HG03469 (cell line): Measurements from ENCODE around the gene DNAH2.

ENCODE experiments used
- ATAC-seq: cut with Tn5 transposase; IDR thresholded peaks from one replicate; pipeline ENCODE4 v1.9.1; 2021; ENCODE audit warnings: mild to moderate bottlenecking, moderate library complexity, moderate number of reproducible peaks; ENCODE audit not compliant: unreplicated experiment

Gene DNAH2

DNA sequence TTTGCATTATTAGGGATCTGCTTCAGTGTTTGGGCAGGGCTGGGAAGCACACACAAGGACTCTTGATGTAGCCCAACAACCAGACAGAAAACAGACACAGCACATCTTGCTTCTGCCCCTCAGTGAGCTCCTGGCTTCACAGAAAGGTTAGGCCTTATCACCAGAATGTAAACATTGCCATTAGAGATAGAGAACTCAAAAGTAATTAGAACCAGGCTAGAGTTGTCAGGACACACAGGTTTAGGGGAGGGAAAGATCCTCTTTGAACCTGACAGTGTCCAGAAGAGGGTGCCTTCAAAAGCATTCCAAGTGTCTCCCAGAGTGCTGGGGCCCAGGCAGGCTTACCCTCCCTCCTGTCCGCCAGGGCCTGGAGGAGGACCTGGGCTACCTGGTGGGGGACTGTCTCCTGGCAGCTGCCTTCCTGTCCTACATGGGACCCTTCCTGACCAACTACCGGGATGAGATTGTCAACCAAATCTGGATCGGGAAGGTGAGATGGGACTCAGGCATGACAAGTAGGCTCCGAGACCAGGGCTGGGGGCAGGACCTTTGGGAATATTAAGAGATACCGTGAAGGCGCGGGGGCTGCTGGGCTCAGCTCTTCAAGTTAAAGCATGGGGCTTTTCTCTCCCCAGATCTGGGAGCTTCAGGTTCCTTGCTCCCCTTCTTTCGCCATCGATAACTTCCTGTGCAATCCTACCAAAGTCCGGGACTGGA is 99.5 kb downstream of the DNAH2 start:
- no peak for ATAC-seq

DNA sequence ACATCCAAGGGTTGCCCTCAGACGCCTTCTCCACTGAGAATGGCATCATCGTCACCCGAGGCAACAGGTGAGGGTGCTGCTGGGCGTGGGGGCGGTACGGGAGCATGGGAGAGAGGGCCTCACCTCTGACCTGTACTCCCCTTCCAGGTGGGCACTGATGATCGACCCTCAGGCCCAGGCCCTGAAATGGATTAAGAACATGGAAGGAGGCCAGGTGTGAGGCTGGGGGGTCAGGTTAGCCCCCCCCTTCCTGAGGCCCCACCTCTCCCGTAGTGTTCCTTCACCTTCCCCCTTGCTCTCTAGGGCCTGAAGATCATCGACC is 100.1 kb downstream of the DNAH2 start:
- ATAC-seq: no peak

DNA sequence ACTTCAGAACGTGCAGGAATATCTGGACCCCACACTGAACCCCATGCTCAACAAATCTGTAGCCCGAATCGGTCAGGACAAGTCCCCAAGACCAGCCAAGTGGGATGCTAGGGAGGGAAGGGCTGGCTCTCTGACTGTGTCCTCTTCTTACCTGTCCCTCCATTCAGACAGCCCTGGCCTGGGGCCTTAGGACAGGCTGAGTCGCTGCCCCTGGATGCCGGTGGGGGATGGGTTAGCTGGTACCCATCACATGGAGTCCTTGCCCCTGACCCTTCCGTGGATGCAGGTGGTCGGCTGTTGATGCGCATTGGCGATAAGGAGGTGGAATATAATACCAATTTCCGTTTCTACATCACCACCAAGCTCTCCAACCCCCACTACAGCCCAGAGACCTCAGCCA is 100.5 kb downstream of the DNAH2 start:
- ATAC-seq: no peak

DNA sequence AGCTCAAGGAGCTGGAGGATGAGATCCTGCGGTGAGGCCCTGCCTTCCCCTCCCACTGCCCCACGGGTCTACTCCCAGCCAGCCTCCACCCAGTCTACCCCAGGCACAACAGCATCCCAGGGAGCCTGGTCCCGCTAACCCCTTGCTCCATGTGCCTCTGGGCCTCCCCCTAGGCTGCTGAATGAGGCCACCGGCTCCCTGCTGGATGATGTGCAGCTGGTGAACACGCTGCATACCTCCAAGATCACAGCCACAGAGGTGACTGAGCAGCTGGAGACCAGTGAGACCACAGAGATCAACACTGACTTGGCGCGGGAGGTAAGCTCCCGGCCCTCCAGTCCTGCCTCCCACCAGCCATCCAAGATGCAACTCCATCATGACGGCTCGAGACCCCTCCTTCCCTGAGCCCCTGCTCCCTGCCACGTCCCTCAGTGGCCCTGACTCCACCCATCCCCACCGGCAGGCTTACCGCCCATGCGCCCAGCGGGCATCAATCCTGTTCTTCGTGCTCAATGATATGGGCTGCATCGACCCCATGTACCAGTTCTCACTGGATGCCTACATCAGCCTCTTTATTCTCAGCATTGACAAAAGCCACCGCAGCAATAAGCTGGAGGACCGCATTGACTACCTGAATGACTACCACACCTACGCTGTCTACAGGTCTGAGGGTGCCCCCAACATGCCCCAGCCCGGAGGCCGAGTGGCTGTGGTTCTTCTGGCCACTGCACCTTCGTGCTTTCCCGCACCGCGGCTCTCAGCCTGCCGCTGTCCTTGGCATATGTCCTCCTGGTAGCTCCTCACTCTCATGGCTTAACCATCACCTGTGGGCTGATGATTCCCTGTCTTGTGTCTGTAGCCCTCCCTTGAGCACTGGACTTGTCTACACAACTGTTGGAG is 101.5 kb downstream of the DNAH2 start:
- ATAC-seq: no peak

DNA sequence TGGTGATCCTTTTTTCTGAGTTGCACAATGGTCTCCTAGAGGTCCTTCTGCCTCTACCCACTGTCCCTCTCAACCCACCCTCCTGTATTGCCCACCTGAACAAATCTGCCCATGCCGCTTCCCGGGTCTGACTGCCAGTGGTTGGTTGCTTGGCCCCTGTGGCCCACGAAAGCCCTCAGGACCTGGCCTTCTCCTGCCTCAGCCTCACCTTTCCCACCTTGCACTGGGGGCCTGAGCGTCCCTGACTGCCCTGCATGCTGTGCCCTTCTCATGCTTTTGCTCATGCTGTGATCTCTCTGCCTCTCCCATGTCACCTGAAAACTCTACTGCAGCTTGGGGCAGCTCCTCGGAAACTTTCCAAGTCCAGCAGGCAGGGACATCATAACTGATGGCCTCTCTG is 102.7 kb downstream of the DNAH2 start:
- no peak for ATAC-seq

DNA sequence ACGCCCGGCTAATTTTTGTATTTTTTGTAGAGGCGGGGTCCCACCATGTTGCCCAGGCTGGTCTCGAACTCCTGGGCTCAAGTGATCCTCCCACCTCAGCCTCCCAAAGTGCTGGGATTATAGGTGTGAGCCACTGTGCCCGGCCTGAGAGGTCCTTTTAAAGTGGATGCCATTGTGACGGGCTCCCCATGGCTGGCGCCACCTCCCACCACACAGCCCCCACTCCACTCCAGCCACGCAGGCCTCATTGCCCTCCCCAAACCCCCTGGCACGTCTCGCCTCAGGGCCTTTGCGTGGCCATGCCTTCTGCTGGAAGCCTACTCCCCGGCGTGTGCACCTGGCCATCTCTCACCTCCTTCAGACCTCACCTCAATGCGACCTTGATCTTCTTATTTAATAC is 104.6 kb downstream of the DNAH2 start:
- no peak for ATAC-seq

DNA sequence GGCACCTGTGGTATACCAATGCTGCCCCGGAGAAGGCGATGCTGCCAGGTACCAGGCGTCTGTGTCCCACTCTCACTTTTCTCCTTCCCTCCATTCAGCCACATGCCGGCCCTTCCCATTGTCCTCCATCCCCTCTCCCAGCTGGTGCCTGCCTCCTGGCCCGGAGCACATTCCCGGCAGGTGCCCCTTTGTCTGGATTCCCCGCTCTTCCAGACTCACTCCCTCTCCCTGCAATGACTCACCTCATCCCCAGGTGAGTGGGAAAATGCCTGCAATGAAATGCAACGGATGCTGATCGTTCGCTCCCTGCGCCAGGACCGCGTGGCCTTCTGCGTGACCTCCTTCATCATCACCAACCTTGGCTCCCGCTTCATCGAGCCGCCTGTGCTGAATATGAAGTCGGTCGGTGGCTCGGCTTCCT is 106.0 kb downstream of the DNAH2 start:
- ATAC-seq: no peak

DNA sequence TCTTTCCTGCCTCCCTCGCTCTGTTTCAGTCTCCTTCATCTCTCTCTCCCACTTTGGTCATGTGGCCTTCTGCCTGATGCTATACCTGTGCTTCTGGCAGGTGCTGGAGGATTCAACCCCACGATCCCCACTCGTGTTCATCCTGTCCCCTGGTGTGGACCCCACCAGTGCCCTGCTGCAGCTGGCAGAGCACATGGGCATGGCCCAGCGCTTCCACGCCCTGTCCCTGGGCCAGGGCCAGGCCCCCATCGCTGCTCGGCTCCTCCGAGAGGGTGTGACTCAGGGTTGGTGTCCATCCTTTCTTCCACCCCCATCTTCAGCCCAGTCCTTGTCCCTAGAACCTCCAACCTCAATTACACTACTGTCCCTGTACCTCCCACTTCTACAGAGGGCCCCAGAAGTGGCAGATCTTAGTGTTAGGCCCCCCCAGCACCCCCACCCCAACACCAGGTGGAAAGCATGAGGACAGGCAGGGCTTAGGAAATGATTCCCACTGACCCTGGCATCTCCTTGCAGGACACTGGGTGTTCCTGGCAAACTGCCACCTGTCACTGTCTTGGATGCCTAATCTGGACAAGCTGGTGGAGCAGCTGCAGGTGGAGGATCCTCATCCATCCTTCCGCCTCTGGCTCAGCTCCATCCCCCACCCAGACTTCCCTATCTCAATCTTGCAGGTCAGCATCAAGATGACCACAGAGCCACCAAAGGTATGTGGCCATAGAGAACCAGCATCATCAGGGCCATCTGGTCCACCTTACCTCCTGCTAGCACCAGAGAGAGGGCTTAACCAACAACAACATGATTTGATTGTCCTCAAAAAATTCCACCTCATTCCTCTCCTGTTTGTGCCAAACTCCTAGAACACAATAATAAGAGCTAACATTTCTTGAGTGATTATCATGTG is 106.7 kb downstream of the DNAH2 start:
- ATAC-seq: no peak

DNA sequence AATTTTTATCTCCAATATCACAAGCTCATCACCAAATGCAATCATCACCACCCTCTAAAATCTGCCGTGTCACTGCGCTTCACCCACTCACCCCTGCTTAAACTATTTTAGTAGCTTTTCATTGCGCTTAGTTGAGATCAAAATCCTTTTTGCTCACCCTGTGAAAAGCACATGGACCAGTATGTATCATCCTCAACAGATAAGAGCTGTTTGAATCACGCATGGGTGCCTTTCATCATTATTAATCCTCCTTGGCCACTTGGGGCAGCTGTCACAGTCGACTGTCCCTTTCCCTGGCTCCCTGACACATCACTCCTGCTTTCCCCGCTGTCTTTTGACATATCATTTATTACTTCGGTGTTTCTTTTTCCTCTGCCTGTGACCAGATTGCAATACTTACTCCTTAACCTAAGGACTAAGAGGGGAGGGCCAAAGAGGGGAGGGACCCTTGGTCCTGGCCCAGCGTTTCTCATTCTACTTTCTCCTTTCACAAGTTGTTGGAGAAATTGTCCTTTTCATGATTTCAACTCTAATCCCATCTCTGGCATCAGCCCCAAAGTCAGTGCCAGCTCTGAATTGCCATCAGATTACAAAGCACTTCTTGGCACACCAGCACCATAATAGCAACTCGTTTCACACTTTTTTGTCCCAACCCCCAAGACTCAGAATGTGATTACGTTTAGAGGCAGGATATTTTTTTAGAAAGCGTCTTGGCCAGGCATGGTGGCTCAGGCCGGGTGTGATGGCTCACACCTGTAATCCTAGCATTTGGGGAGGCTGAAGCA is 107.9 kb downstream of the DNAH2 start:
- no peak for ATAC-seq

DNA sequence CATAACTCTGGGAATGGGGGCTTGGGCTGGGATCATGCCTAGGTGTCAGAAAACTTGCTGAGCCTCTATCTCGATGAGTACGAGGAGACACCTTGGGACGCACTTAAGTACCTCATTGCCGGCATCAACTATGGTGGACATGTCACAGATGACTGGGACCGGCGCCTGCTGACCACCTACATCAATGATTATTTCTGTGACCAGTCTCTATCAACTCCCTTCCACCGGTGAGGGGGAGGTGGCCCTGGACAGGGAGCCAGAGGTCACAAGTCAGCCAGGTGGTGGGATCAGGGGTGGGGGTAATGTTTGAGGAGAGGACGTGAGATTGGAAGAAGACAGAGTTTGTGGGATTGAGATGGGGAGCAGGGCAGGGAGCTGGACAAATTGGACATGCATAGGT is 113.1 kb downstream of the DNAH2 start:
- no peak for ATAC-seq

DNA sequence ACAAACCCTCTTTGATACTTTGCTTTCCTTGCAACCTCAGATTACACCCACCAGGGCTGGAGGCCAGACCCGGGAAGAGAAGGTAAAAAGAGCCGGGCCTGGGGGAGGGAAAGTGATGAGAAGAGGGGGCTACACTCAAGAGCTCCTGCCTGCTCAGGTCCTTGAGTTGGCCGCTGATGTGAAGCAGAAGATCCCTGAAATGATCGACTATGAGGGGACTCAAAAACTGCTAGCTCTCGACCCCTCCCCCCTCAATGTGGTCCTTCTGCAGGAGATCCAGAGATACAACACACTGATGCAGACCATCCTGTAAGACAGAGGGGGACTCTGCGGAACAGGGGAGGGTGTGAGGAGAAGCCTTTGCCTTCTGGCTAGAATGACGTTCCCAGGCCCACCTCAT is 113.7 kb downstream of the DNAH2 start:
- ATAC-seq: no peak

DNA sequence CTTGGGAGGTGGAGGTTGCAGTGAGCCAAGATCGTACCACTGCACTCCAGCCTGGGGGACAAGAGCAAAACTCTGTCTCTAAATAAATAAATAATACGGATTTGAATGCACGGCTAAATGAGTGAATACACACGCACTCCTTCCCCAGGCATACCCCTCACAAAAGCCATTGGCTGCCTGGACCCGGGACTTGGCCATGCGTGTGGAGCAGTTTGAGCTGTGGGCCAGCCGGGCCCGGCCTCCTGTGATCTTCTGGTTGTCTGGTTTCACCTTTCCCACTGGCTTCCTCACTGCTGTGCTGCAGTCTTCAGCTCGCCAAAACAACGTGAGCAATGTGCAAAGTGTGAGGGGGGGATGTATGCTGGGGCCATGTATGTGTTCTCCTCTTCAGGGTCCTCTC is 114.9 kb downstream of the DNAH2 start:
- no peak for ATAC-seq

DNA sequence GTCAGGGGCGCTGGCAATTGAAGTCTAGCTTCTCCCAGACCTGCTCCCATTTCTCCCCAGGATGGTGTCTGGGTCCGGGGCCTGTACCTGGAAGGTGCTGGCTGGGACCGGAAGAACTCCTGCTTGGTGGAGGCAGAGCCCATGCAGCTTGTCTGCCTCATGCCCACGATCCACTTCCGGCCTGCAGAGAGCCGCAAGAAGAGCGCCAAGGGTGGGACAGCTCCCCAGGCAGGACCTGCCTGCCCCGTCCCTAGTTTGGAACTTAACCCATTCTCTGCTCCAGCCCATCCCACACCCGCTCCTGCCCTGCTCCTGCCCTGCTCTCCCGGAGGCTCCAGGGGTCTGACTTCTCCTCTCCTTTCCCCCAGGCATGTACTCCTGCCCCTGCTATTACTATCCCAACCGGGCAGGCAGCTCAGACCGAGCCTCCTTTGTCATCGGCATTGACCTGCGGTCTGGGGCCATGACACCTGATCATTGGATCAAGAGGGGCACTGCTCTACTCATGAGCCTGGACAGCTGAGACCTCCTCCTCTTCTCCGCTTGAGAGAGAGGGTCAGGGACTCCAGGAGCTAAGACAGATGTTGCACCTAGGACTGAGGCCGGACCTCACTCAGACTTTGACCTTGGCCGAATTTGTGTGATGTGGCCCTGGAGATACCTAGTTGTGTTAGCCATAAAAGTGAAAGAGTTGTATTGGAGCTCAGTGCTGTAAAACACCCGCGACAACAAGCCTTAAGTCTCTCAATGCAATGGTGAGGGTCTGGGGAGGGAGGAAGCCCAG is 115.7 kb downstream of the DNAH2 start:
- no peak for ATAC-seq

DNA sequence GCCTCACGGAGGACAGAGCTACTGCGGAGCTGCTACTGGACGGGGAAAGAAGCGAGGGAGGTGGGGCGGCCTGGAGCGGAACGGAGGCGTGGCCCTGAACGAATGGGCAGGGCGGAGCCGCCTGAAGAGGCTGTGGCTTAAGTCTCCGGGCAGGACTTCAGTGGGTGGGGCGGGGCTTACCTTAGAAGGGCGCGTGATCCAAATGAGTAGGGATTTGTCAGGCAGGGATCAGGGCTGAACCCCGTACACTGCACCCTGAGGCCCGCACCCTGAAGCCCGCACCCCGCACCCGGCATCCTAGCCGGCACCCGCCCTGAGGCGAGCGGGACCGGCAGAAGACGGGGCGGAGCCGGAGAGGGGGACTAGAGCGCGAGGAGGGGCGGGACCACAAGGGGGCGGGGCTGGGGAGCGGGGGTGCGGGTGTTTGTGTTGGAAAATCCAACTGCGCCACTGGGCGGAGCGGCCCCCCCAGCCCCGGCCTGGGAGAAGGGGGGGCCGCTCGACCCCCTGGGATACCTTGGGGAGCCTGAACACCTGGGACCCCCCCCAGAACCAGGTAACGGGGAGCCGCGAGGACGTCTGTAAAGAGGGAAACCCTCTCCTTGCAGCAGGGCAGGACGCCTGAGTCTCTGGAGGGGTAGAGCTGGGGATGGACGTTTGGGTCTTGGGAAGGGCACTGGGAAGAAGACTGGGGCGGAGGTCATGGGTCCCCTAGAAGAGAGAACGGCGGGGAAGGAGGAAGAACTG is 116.4 kb downstream of the DNAH2 start, which contains the start of gene KDM6B:
Gene KDM6B, plus strand, starts transcription at position 423 of the 747 bp plus-strand sequence. CDS start 11,338 bp downstream, outside the sequence.
- ATAC-seq: peak; percentile 26

DNA sequence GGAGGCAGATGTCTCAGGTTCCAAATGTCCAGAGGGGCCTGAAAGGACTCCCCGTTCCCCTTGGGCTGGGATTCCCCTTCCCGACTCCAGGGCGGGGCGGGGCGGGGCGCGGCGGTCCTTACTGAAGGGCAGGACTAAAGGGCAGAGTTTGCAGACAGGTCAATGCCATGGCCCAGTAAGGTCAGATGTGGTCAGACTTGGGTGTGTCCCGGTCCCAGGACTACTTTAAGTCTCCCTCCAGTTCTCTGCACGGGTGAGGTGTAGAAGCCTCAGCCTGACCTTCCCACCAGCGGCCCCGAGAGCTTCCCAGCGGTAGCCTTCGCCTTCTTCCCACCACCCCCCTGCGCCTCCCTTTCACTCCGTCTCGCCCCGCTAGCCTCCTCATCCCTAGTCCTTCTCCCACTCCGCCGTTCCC is 117.0 kb downstream of the DNAH2 start:
- no peak for ATAC-seq

DNA sequence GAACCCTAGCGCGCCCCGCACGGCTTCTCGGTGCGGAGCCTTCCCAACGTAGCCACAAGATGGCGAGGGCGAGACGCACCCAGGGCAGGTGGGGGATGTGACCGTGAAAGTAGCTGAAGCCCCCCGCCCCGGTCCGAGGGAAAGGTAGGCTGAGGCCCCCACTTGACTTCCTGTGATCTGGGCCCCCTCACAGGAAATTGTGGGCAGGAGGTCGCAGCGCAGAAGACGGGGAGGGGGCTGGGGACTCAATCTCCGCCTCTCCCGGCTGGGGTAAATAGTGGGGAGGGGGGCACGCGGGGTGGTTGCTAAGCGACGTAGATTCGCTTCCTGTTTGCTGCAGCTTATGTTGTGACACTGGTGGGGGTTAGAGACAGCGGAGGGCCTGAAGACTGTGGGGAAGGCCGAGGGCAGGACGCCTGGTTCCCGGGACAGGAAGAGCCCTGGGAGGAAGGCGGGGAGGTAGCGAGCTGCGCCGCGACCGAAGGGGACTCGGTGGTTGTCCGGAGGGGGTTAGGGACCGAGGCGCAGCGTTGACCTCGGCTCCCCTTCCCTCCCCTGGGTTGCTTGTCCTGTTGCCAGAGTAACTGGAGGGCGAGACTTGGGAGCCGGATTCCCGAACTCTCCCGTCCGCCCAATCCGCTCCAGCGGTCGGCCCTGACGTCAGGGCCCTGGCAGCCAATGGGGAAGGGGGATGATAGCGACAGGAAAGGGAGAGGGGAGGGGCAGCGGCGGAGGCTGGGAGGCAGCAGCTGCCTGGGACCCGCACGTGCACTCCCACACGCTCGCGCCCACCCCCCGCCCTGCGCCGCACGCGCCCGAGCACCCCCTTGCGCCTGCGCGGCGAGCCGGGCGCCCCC is 117.6 kb downstream of the DNAH2 start:
- ATAC-seq: peak; percentile 28

DNA sequence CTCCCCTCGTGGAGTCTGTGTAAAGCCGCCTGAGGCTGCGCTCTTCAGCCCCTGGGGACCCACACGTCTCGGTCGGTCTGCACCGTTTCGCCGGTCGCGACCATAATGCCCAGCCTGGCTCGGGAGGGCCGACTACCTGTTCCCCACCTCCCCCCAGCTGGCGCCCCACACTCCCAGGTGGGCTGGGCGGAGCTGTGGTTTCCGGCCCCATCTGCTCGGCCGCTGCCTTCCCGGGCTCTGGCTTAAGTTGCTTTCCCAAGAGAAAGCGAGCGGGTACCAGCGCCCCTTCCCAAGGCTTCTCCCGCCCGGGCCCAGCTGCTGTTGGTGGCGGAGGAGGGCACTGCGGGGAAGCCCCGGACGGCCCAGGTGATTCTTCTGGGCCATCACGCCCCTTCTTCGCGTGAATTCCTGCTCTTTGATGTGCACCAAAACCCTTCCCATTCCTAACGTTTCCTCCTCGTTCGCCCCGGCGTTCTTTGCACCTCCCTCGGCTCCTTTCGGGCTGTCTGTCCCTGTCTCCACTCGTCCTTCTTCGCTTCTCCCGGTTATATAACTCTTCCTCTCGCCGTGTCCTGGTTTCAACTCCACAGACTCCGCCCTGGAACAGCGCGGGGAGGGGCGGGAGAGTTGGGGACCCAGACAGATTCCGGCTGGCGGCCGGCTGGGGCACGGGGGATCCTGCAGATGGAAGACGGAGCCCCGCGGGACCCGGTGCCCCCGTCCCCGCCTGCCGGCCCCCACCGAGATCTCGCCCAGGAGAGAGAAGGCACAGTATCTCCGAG is 118.5 kb downstream of the DNAH2 start:
- peak; percentile 15 for ATAC-seq
